GM12864 (cell line): Measurements from ENCODE around the gene TWIST1.

Source experiments
- DNase-seq: peaks from one replicate; pipeline ENCODE4 v3.0.0-alpha.2; 2011; ENCODE audit warnings: low read depth
- H3K4me3 ChIP-seq: 2 replicates; pipeline ENCODE4 v1.5.1; 2011; ENCODE audit warnings: mild to moderate bottlenecking, low read depth, low read length, control low read depth
- TF ChIP-seq, protein P1 (sequence below): IDR thresholded peaks from 2 replicates; pipeline ENCODE4 v1.5.1; 2011; ENCODE audit warnings: low read depth, mild to moderate bottlenecking, moderate library complexity, low read length, control low read depth, inconsistent platforms; ENCODE audit errors: missing control alignments

TWIST1 gene

DNA sequence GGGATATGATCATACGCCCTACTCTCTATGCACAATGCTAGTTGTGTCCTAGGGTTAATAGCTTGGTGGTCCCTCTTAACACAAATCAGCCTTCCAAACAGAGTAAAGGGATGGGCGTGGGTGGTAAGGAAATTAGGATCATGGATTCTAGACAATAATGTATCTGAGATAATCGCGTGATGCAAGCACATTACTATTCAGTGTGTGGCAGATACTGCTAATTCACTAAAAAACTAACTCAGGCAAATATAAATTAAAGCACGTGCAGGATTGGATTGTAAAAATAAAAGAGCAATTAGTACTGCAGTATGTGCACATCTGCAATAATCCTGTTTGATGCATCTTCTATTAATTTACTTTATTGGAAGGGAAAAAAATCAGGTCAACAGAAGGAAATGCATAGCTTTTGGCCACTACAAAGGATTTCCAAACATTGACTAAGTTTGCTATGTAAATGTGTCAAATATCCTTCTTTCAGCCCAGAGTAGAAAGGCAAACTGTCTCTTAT, 22.0 kb downstream of the TWIST1 start:
- no peak overlapping the region for H3K4me3 ChIP-seq
- no peak for DNase-seq
- TF ChIP-seq, protein P1, sequence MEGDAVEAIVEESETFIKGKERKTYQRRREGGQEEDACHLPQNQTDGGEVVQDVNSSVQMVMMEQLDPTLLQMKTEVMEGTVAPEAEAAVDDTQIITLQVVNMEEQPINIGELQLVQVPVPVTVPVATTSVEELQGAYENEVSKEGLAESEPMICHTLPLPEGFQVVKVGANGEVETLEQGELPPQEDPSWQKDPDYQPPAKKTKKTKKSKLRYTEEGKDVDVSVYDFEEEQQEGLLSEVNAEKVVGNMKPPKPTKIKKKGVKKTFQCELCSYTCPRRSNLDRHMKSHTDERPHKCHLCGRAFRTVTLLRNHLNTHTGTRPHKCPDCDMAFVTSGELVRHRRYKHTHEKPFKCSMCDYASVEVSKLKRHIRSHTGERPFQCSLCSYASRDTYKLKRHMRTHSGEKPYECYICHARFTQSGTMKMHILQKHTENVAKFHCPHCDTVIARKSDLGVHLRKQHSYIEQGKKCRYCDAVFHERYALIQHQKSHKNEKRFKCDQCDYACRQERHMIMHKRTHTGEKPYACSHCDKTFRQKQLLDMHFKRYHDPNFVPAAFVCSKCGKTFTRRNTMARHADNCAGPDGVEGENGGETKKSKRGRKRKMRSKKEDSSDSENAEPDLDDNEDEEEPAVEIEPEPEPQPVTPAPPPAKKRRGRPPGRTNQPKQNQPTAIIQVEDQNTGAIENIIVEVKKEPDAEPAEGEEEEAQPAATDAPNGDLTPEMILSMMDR = no peak

DNA sequence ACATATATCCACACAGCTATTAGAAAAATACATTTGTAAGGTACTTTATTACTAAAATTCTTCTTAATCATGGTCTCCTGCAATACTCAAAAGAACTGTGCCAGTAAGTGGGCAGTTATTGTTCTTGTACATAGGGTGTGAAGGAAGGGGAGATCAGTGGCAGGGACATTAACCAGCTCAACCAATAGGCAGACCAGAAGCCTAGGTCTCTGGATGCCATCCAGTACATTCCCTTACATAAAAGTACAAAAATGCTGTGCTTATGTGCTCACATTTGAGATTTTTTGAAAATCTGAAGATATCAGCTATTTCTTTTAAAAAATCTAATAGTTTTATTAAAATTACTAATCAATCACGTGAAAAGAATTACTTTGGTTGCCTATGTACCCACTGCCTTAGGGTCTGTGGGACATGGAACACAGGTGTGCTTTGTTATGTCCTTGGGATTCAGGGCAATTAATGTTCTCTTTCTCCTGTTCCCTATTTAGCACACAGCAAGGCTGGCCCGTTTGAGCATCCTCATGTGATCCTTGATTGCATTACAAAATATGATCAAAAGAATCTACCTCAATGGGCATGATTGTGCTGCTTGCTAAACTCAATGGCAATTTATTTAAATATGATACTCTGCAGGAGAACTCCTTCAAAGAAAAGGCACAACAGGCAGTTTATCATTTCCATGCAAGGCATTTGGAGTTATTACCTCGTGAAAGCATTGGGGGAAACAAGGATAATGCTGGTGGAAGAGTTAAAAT, 22.7 kb downstream of the TWIST1 start:
- TF ChIP-seq, protein P1 = no peak
- no peak overlapping the region for H3K4me3 ChIP-seq
- no peak for DNase-seq

DNA sequence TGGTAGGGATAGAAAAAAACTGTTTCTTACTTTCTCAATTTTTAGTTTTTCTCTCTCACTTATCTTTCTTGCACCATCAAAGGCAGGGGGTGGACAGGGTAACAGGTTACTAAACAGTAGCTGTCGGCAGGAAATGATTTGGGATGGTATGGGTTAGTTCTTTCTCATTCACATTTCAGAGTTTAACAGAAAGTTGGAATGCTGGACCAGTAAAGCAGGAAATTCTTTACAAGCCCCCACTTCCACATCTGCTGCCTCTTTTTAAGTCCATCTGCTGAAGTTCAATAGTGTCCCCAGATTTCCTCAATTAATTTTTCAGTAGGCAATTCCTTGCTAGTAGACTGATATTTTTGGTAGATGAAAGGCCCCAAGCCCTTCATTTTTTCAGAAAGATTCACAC, 23.3 kb downstream of the TWIST1 start:
- DNase-seq = no peak
- TF ChIP-seq, protein P1 = no peak
- no peak overlapping the region for H3K4me3 ChIP-seq

GRCh38 chr7:19091550-19092200, 25.8 kb downstream of the TWIST1 start:
- DNase-seq = no peak
- TF ChIP-seq, protein P1 = no peak
- no peak overlapping the region for H3K4me3 ChIP-seq

GRCh38 chr7:19090526-19090925, 26.9 kb downstream of the TWIST1 start:
- H3K4me3 ChIP-seq = no peak overlapping the region
- TF ChIP-seq, protein P1 = no peak
- no peak for DNase-seq

GRCh38 chr7:19089797-19090196, 27.6 kb downstream of the TWIST1 start:
- TF ChIP-seq, protein P1 = no peak
- no peak for DNase-seq
- no peak overlapping the region for H3K4me3 ChIP-seq

- TF ChIP-seq, protein P1 = no peak
- no peak for DNase-seq
Measured at GRCh38 chr7:19089378-19089777, 28.1 kb downstream of the TWIST1 start.

More at GRCh38 chr7:19089378-19089777, 28.1 kb downstream of the TWIST1 start:
- H3K4me3 ChIP-seq = no peak overlapping the region
